PC-9 (cell line): ENCODE measurements around the gene C1orf167. TPM values are rescaled to one million over a fixed set of nuclear protein-coding genes. Genes with fewer than 3 reads are reported as not detected.
A peak's percentile ranks its signal among the peaks of the same experiment; 100 is the strongest.

Experiments
- BruUV-seq: library from RNA; stranded (reverse); fragments of 400-500 nt; replicated peaks from 2 replicates; lab custom pipeline; 2021; lab: Mats Ljungman, UMichigan
- CTCF ChIA-PET: fragments of 300-600 bp; sonication (Branson Sonifier 250); formaldehyde crosslinking; loops from one replicate; lab custom pipeline; 2022; ENCODE audit warnings: antibody characterized with exemption; lab: Charles Lee
- POLR2A ChIA-PET: fragments of 300-600 bp; sonication (Branson Sonifier 250); formaldehyde crosslinking; loops from one replicate; lab custom pipeline; 2022; ENCODE audit warnings: antibody characterized with exemption; ENCODE audit not compliant: unreplicated experiment; lab: Charles Lee
- DNase-seq, 2 experiments: peaks; one replicate each; pipeline versions ENCODE4 v3.0.0 to v3.0.0-alpha.2; 2015 to 2022; ENCODE audit warnings: mixed read lengths in 1 of 2
- H2AFZ ChIP-seq: fragments of 200-600 bp; sonication (generic); 2 replicates; pipeline ENCODE4 v1.8.1; 2017; ENCODE audit warnings: antibody characterized with exemption
- H3F3A ChIP-seq: fragments of 200-600 bp; sonication (generic); 2 replicates; pipeline ENCODE4 v1.8.1; 2017; ENCODE audit warnings: antibody characterized with exemption, mild to moderate bottlenecking, low read depth; ENCODE audit not compliant: insufficient read depth
- H3K27ac ChIP-seq: fragments of 200-600 bp; sonication (generic); 2 replicates; pipeline ENCODE4 v1.6.1; 2016; ENCODE audit warnings: mixed run types
- H3K27me3 ChIP-seq: fragments of 200-600 bp; sonication (generic); 2 replicates; pipeline ENCODE4 v1.6.1; 2016; ENCODE audit warnings: low read depth, mixed run types; ENCODE audit not compliant: insufficient read depth
- H3K36me3 ChIP-seq: fragments of 200-600 bp; sonication (generic); 2 replicates; pipeline ENCODE4 v1.6.1; 2016; ENCODE audit warnings: low read depth, mixed run types
- H3K4me1 ChIP-seq: fragments of 200-600 bp; sonication (generic); replicated peaks from 2 replicates; pipeline ENCODE4 v1.6.1; 2016; ENCODE audit warnings: mixed run types; ENCODE audit not compliant: insufficient read depth
- H3K4me2 ChIP-seq: fragments of 200-600 bp; sonication (generic); 2 replicates; pipeline ENCODE4 v1.6.1; 2017; ENCODE audit warnings: mixed run types
- H3K4me3 ChIP-seq: fragments of 200-600 bp; sonication (generic); 2 replicates; pipeline ENCODE4 v1.6.1; 2016; ENCODE audit warnings: mixed run types
- H3K79me2 ChIP-seq: fragments of 200-600 bp; sonication (generic); 2 replicates; pipeline ENCODE4 v1.6.1; 2017; ENCODE audit warnings: low read depth, mixed run types
- H3K9me2 ChIP-seq: fragments of 200-600 bp; sonication (generic); 2 replicates; pipeline ENCODE4 v1.8.1; 2017; ENCODE audit warnings: mild to moderate bottlenecking; ENCODE audit not compliant: insufficient read depth
- H3K9me3 ChIP-seq: fragments of 200-600 bp; sonication (generic); 2 replicates; pipeline ENCODE4 v1.8.1; 2016; ENCODE audit warnings: low read depth; ENCODE audit not compliant: insufficient read depth
- H4K20me1 ChIP-seq: fragments of 200-600 bp; sonication (generic); 2 replicates; pipeline ENCODE4 v1.8.1; 2017; ENCODE audit not compliant: insufficient read depth
- CTCF ChIP-seq: fragments of 200-600 bp; sonication (generic); conservative IDR thresholded peaks from 2 replicates; pipeline ENCODE4 v1.6.1; 2017; ENCODE audit warnings: mixed run types, antibody characterized with exemption, mild to moderate bottlenecking, moderate library complexity
- EZH2 ChIP-seq: fragments of 200-600 bp; sonication (generic); IDR thresholded peaks from 2 replicates; pipeline ENCODE4 v1.8.0; 2017; ENCODE audit warnings: antibody characterized with exemption, low read depth
- intact Hi-C: fragments of 100-400 bp; cut with micrococcal nuclease; formaldehyde crosslinking; loops from one replicate; pipeline ENCODE4 v1.10.0; 2022; ENCODE audit not compliant: unreplicated experiment
- total RNA-seq: library from RNA; stranded (reverse); gene quantifications from 2 replicates; pipeline ENCODE4 v1.2.3, GENCODE V29; 2021

Gene C1orf167
- total RNA-seq, 1 experiment from 2014 or later: not detected

- Histone ChIP-seq H3K4me2 (no peak overlapping the region), H3K27ac (no peak overlapping the region), H3K9me3 (no peaks in the 10 kb centered on the region), H3K4me1 (no peaks in the 10 kb centered on the region; the same call in 1 of the 2 replicates), H3F3A (no peaks in the 10 kb centered on the region), H3K36me3 (no peaks in the 10 kb centered on the region), H3K9me2 (no peaks in the 10 kb centered on the region), H3K27me3 (no peaks in the 10 kb centered on the region), H3K4me3 (no peak overlapping the region), H2AFZ (no peak overlapping the region), H4K20me1 (no peaks in the 10 kb centered on the region), H3K79me2 (no peaks in the 10 kb centered on the region)
- CTCF ChIA-PET: interaction anchor here (0.6 to 1.5 kb wide), 4 partner anchors 10 to 131 kb away, joined by 3 to 7 read pairs (median 4); no protein-coding TSS in a partner anchor
- TF ChIP-seq CTCF: no peak
- no peak for TF ChIP-seq EZH2
- intact Hi-C loops: no loop called here
- no peak for DNase-seq
- BruUV-seq: no TSS peak
- POLR2A ChIA-PET: interaction anchor here (0.6 kb wide), 1 partner anchor 49 kb away, joined by 4 read pairs; the partner anchor contains the start of gene AGTRAP
Measured at GRCh38 chr1:11784256-11784992, 22.4 kb downstream of the C1orf167 start.

- Histone ChIP-seq H3K36me3 (no peaks in the 10 kb centered on the region), H3K27ac (no peak overlapping the region), H3F3A (no peaks in the 10 kb centered on the region), H3K79me2 (no peaks in the 10 kb centered on the region), H3K4me3 (no peak overlapping the region), H3K4me2 (0 out of 2 replicates have a peak overlapping the region, but pooled peaks have one; percentile 11), H4K20me1 (no peaks in the 10 kb centered on the region), H3K4me1 (no peaks in the 10 kb centered on the region; the same call in 1 of the 2 replicates), H3K27me3 (no peaks in the 10 kb centered on the region), H2AFZ (no peak overlapping the region), H3K9me2 (no peaks in the 10 kb centered on the region), H3K9me3 (no peaks in the 10 kb centered on the region)
- ChIA-PET POLR2A (interaction anchor here (0.5 to 0.6 kb wide), 2 partner anchors 49 to 123 kb away, joined by 4 to 6 read pairs; partner anchors contain the start of gene AGTRAP), CTCF (interaction anchor here (0.6 to 1.5 kb wide), 4 partner anchors 11 to 132 kb away, joined by 3 to 7 read pairs (median 4); no protein-coding TSS in a partner anchor)
- intact Hi-C loops: loop anchor here (1.0 to 5.0 kb wide), 3 partner anchors 37 to 48 kb away; partner anchors contain the start of gene AGTRAP
- BruUV-seq: no TSS peak
- TF ChIP-seq EZH2 (no peak), CTCF (peak; percentile 76)
- peak; percentile 47 to 77 for DNase-seq
Measured at GRCh38 chr1:11784993-11785769, 23.2 kb downstream of the C1orf167 start.

GRCh38 chr1:11786168-11786567 lies 24.2 kb downstream of the C1orf167 start:
- no peaks in the 10 kb centered on the region; the same call in 1 of the 2 replicates for H3K4me1 ChIP-seq

More at GRCh38 chr1:11786168-11786567, 24.2 kb downstream of the C1orf167 start:
- no peak for TF ChIP-seq EZH2
- no peak for TF ChIP-seq CTCF
- DNase-seq: no peak
- Histone ChIP-seq H2AFZ (no peak overlapping the region), H3K9me3 (no peaks in the 10 kb centered on the region), H3K4me2 (no peak overlapping the region), H3K36me3 (no peaks in the 10 kb centered on the region), H3K4me3 (no peak overlapping the region), H3K79me2 (no peaks in the 10 kb centered on the region), H3F3A (no peaks in the 10 kb centered on the region), H3K9me2 (no peaks in the 10 kb centered on the region), H3K27me3 (no peaks in the 10 kb centered on the region), H3K27ac (no peak overlapping the region), H4K20me1 (no peaks in the 10 kb centered on the region)
- ChIA-PET CTCF (interaction anchor here (1.5 kb wide), 1 partner anchor 17 kb away, joined by 7 read pairs; no protein-coding TSS in a partner anchor), POLR2A (interaction anchor here (0.6 kb wide), 1 partner anchor 503 kb away, joined by 4 read pairs; no protein-coding TSS in a partner anchor)
- intact Hi-C loops: loop anchor here (5.0 kb wide), 2 partner anchors 36 to 49 kb away; partner anchors contain the start of gene AGTRAP
- BruUV-seq: no TSS peak
